ENCODE data around the gene MNT.

The MNT gene

DNA sequence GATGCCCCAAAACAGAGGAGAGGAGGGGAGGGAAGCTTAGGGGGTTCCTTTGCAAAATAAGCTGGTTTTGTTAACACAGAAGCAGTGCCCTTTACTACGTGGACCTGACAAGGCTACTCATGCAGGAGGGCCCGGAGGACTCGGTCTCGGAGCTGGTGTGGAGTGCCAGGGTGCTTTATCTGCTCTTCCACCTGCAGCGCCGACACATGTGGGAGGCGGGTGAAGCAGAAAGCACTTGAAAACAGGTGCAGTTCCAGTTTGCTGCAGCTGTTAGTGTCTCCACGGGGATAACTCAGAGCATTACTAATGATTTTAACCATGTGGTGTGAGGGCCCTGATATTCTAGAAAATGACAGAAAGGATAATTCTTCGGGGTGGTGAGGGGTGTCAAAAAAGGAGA, 35.0 kb upstream of the MNT start:
- peaks cover 5 to 8% of the 10 kb centered on the region in 2 experiments for H3K4me1 ChIP-seq (ENCODE audit: control insufficient read depth in 1 of 2, insufficient read depth in 1 of 2, low read depth in 1 of 2, low read length in 1 of 2)
- no peaks in the 10 kb centered on the region for H3K27me3 ChIP-seq
- H3K9me3 ChIP-seq: no peaks in the 10 kb centered on the region
- H3K36me3 ChIP-seq: peaks cover 29% of the 10 kb centered on the region
- TF ChIP-seq, protein P1, sequence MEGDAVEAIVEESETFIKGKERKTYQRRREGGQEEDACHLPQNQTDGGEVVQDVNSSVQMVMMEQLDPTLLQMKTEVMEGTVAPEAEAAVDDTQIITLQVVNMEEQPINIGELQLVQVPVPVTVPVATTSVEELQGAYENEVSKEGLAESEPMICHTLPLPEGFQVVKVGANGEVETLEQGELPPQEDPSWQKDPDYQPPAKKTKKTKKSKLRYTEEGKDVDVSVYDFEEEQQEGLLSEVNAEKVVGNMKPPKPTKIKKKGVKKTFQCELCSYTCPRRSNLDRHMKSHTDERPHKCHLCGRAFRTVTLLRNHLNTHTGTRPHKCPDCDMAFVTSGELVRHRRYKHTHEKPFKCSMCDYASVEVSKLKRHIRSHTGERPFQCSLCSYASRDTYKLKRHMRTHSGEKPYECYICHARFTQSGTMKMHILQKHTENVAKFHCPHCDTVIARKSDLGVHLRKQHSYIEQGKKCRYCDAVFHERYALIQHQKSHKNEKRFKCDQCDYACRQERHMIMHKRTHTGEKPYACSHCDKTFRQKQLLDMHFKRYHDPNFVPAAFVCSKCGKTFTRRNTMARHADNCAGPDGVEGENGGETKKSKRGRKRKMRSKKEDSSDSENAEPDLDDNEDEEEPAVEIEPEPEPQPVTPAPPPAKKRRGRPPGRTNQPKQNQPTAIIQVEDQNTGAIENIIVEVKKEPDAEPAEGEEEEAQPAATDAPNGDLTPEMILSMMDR (IDR thresholded peaks at IDR 0.05): no peak
- no peak overlapping the region for H3K27ac ChIP-seq
- no peak overlapping the region for H3K4me3 ChIP-seq (ENCODE audit: low read depth in 1 of 2, low read length in 1 of 2)

DNA sequence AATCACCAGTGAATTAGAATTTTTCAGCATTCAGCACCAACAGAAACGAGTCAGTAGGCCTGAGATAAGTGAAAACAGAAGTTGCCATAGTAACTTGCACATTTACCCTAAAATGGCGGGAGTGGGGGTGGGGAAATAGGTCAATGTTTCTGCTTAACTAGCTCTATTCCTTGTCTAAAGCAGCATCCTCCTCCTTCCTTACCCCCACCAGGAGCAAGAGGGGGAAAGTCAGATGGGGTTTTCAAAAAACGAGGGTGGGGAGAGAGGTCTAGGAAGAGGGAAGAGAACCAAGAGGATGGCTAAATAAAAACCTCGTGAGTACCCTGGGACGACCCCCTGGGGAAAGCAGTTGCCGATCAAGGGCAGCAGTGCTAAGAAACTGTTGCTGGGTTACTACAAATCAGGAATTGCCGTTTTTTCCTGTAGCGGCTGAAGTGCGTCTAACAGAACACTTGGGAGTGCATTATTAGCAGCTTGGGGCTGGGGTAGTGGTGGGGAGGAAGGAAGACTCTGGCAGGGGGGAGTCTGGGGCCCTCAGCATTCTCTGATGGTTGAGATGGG, 34.4 kb upstream of the MNT start:
- Histone ChIP-seq H3K36me3 (peaks cover 29% of the 10 kb centered on the region), H3K9me3 (no peaks in the 10 kb centered on the region), H3K27ac (no peak overlapping the region), H3K4me3 (ENCODE audit: low read depth in 1 of 2, low read length in 1 of 2) (no peak overlapping the region), H3K4me1 (ENCODE audit: control insufficient read depth in 1 of 2, insufficient read depth in 1 of 2, low read depth in 1 of 2, low read length in 1 of 2) (peaks cover 4 to 5% of the 10 kb centered on the region in 2 experiments), H3K27me3 (no peaks in the 10 kb centered on the region)
- TF ChIP-seq, protein P1 (IDR thresholded peaks at IDR 0.05): no peak

DNA sequence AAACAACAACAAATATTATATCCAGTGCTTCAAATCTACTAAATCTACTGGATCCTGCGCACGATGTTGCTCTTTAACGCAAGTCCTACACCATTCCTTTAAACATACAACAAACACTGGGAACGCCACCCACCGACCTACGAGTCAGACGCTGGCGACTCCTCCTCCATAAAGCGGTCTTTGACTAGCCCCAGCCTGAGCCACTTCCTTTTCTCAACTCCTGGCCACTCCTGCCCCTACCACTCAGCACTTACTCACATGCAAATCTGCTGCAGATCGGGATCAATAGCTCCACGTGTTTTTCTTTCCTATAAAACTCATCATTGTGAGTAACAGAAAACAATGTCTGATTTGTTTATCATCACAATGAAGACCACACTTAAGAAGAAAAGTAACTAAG, 32.8 kb upstream of the MNT start:
- Histone ChIP-seq H3K27ac (no peak overlapping the region), H3K4me3 (ENCODE audit: low read depth in 1 of 2, low read length in 1 of 2) (no peak overlapping the region), H3K4me1 (ENCODE audit: control insufficient read depth in 1 of 2, insufficient read depth in 1 of 2, low read depth in 1 of 2, low read length in 1 of 2) (no peaks in the 10 kb centered on the region), H3K36me3 (peaks cover 29% of the 10 kb centered on the region), H3K9me3 (no peaks in the 10 kb centered on the region), H3K27me3 (no peaks in the 10 kb centered on the region)
- TF ChIP-seq, protein P1 (IDR thresholded peaks at IDR 0.05): no peak

DNA sequence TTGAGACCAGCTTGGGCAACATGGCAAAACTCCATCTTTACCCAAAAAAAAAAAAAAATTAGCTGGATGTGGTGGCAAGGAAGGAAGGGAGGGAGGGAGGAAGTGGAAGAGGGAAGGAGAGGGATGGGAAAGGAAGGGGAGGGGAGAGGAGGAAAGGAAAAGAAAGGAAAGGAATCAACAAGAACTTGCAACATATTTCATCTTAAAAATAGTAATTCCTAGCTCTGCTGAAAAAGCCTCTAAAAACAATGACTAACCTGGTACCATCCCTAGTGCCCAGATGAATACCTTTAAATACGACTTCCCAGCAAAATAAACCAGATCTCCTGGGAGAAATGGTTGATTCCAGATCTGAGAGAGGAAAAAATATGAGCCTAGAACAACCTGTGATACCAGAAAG, 27.1 kb upstream of the MNT start:
- Histone ChIP-seq H3K9me3 (no peaks in the 10 kb centered on the region), H3K4me1 (ENCODE audit: control insufficient read depth in 1 of 2, insufficient read depth in 1 of 2, low read depth in 1 of 2, low read length in 1 of 2) (no peaks in the 10 kb centered on the region), H3K4me3 (ENCODE audit: low read depth in 1 of 2, low read length in 1 of 2) (no peak overlapping the region), H3K27me3 (no peaks in the 10 kb centered on the region), H3K27ac (no peak overlapping the region), H3K36me3 (peaks cover under 1% of the 10 kb centered on the region)
- TF ChIP-seq, protein P1 (IDR thresholded peaks at IDR 0.05): no peak

DNA sequence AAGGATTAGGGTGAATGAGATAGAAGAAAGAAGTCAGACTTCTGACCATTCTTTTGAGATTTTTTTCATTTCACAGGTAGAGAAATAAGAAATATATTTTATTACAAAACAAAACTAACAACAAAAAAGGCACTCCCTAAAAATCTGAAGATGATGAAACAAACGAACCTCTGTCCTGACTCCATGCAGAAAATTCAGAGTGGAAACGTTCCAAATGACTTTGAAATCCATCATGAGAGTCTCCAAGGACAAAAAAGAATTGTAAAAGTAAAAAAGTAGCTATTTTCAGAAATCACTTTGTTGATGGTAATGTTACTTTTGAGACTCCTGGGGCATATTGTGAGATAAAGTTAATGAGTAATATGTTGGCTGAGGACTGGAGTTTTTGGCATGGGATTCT, 26.4 kb upstream of the MNT start:
- Histone ChIP-seq H3K9me3 (no peaks in the 10 kb centered on the region), H3K27me3 (no peaks in the 10 kb centered on the region), H3K4me1 (ENCODE audit: control insufficient read depth in 1 of 2, insufficient read depth in 1 of 2, low read depth in 1 of 2, low read length in 1 of 2) (no peaks in the 10 kb centered on the region), H3K27ac (no peak overlapping the region), H3K4me3 (ENCODE audit: low read depth in 1 of 2, low read length in 1 of 2) (no peak overlapping the region), H3K36me3 (no peaks in the 10 kb centered on the region)
- TF ChIP-seq, protein P1 (IDR thresholded peaks at IDR 0.05): no peak

DNA sequence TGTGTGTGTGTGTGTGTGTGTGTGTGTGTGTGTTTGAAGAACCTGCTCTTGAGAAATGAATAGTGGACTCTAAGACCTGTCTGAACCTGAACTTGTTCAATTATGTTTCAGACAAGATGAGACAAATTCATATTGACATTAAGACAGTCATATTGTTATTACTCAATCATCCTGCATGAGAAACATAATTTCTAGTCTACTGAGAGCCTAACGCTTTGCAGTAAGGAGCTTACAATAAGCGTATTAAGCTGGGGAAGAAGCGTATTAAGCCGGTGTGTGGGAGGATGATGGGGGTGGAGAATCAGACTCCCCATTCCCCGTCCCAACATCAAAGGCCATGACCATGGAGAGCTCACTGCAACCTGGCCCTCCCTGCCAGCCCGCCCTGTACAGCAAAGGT, 22.4 kb upstream of the MNT start:
- Histone ChIP-seq H3K36me3 (peaks cover 17% of the 10 kb centered on the region), H3K27ac (no peak overlapping the region), H3K27me3 (no peaks in the 10 kb centered on the region), H3K9me3 (no peaks in the 10 kb centered on the region), H3K4me3 (ENCODE audit: low read depth in 1 of 2, low read length in 1 of 2) (no peak overlapping the region), H3K4me1 (ENCODE audit: control insufficient read depth in 1 of 2, insufficient read depth in 1 of 2, low read depth in 1 of 2, low read length in 1 of 2) (no peaks in the 10 kb centered on the region)
- TF ChIP-seq, protein P1 (IDR thresholded peaks at IDR 0.05): no peak
